OCI-LY3 (cell line): Measurements from ENCODE around the gene FRMD3.

Experiments used
- H2AFZ ChIP-seq: fragments of 200-600, 300-600 bp; shearing (Covaris generic); 2 replicates; pipeline ENCODE4 v1.6.0; 2014; ENCODE audit warnings: antibody characterized with exemption, low read depth, low read length
- H3K27ac ChIP-seq: fragments of 200-600, 300-600 bp; sonication (generic); 2 replicates; pipeline ENCODE4 v1.5.1; 2014; ENCODE audit warnings: mild to moderate bottlenecking, low read length, moderate library complexity, mixed read lengths
- H3K27me3 ChIP-seq: fragments of 200-600, 300-600 bp; sonication (generic); 2 replicates; pipeline ENCODE4 v1.6.1; 2014; ENCODE audit warnings: low read depth, low read length, mixed read lengths
- H3K36me3 ChIP-seq: fragments of 200-600, 300-600 bp; sonication (generic); replicated peaks from 2 replicates; pipeline ENCODE3; 2014; ENCODE audit warnings: low read depth, low read length, mixed read lengths
- H3K4me1 ChIP-seq: fragments of 300-600, 200-600 bp; sonication (generic); 2 replicates; pipeline ENCODE4 v1.6.1; 2014; ENCODE audit warnings: low read length, mixed read lengths
- H3K4me2 ChIP-seq: fragments of 200-600, 300-600 bp; sonication (generic); 2 replicates; pipeline ENCODE4 v1.6.1; 2014; ENCODE audit warnings: low read length, mixed read lengths
- H3K4me3 ChIP-seq: fragments of 300-600, 200-600 bp; sonication (generic); 2 replicates; pipeline ENCODE4 v1.5.1; 2014; ENCODE audit warnings: antibody characterized with exemption, mild to moderate bottlenecking, low read length, moderate library complexity
- H3K79me2 ChIP-seq: fragments of 300-600, 200-600 bp; shearing (Covaris generic); 2 replicates; pipeline ENCODE4 v1.6.1; 2014; ENCODE audit warnings: mild to moderate bottlenecking, low read length, mixed read lengths
- H3K9ac ChIP-seq: fragments of 300-600, 200-600 bp; shearing (Covaris generic); 2 replicates; pipeline ENCODE4 v1.6.0; 2014; ENCODE audit warnings: mild to moderate bottlenecking, low read length, moderate library complexity
- H3K9me3 ChIP-seq: fragments of 200-600, 300-600 bp; shearing (Covaris generic); 2 replicates; pipeline ENCODE4 v1.6.1; 2014; ENCODE audit warnings: low read length, mixed read lengths; ENCODE audit not compliant: insufficient read depth
- H4K20me1 ChIP-seq: fragments of 200-600, 300-600 bp; sonication (generic); 2 replicates; pipeline ENCODE4 v1.6.1; 2016; ENCODE audit warnings: low read length, mixed read lengths; ENCODE audit not compliant: insufficient read depth
- EZH2phosphoT487 ChIP-seq: fragments of 200-600 bp; shearing (Covaris generic); IDR thresholded peaks from 2 replicates; pipeline ENCODE4 v1.6.1; 2018; ENCODE audit warnings: antibody characterized with exemption, mixed run types, low read depth
- TF ChIP-seq, protein P1 (sequence below): fragments of 200-600, 300-600 bp; sonication (generic); IDR thresholded peaks from 2 replicates; pipeline ENCODE4 v1.5.1; 2014; ENCODE audit warnings: antibody characterized with exemption, low read length, low read depth

FRMD3 gene

DNA sequence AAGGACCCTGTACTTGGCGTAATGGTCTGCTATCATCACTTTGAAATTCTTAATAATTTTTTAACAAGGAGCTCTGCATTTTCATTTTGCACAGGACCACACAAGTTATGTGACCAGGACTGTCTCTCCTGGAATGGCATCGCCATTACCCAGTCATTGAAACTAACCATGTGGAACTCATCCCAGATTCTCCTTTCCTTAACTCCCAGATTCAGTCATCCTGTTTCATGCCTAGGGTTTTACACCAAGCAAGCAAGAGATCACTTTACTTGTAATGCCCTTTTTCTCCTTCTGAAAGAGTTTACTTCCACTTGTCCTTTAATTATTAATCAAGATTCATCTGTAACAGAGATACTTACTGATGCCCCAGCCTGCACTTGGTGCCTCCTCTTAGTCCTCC lies 12.0 kb downstream of the FRMD3 start:
- Histone ChIP-seq H3K27ac (no peak overlapping the region), H3K27me3 (no peaks in the 10 kb centered on the region), H3K4me2 (peak overlapping the region; percentile 20; the same call in 1 of the 2 replicates), H2AFZ (no peak overlapping the region), H3K36me3 (no peaks in the 10 kb centered on the region), H3K79me2 (no peaks in the 10 kb centered on the region), H3K4me1 (peaks cover 31% of the 10 kb centered on the region), H3K9ac (no peak overlapping the region), H4K20me1 (no peaks in the 10 kb centered on the region), H3K4me3 (no peak overlapping the region), H3K9me3 (no peaks in the 10 kb centered on the region)
- TF ChIP-seq EZH2phosphoT487, result no peak
- TF ChIP-seq, protein P1, sequence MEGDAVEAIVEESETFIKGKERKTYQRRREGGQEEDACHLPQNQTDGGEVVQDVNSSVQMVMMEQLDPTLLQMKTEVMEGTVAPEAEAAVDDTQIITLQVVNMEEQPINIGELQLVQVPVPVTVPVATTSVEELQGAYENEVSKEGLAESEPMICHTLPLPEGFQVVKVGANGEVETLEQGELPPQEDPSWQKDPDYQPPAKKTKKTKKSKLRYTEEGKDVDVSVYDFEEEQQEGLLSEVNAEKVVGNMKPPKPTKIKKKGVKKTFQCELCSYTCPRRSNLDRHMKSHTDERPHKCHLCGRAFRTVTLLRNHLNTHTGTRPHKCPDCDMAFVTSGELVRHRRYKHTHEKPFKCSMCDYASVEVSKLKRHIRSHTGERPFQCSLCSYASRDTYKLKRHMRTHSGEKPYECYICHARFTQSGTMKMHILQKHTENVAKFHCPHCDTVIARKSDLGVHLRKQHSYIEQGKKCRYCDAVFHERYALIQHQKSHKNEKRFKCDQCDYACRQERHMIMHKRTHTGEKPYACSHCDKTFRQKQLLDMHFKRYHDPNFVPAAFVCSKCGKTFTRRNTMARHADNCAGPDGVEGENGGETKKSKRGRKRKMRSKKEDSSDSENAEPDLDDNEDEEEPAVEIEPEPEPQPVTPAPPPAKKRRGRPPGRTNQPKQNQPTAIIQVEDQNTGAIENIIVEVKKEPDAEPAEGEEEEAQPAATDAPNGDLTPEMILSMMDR, result no peak

DNA sequence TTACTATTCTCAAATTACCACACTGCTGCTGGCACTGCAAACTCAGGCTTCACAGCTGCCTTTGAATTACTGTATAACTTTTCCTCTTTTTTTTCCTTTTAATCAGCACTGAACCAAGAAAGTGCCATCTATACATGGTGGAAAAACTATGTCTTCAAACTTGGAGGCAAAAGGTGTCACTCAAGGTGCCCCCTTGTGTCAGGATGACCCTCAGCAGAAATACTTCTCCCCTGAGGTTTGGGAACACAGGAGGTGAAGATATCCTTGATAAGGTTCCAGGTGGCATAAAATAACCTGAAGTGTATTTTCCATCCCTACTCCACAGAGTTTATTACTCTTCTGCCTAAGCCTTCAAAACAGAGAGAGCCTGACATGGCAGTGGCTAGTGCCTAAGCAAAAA lies 14.5 kb downstream of the FRMD3 start:
- peaks cover 25% of the 10 kb centered on the region for H3K4me1 ChIP-seq
- no peaks in the 10 kb centered on the region for H4K20me1 ChIP-seq
- H3K36me3 ChIP-seq, result no peaks in the 10 kb centered on the region
- no peaks in the 10 kb centered on the region for H3K79me2 ChIP-seq
- TF ChIP-seq EZH2phosphoT487, result no peak
- TF ChIP-seq, protein P1, result peak; percentile 28; the same call in 1 of the 2 replicates
- no peak overlapping the region for H2AFZ ChIP-seq
- no peaks in the 10 kb centered on the region for H3K9me3 ChIP-seq
- H3K27ac ChIP-seq, result no peak overlapping the region
- H3K27me3 ChIP-seq, result no peaks in the 10 kb centered on the region
- no peak overlapping the region for H3K4me3 ChIP-seq
- no peak overlapping the region for H3K4me2 ChIP-seq
- no peak overlapping the region for H3K9ac ChIP-seq

DNA sequence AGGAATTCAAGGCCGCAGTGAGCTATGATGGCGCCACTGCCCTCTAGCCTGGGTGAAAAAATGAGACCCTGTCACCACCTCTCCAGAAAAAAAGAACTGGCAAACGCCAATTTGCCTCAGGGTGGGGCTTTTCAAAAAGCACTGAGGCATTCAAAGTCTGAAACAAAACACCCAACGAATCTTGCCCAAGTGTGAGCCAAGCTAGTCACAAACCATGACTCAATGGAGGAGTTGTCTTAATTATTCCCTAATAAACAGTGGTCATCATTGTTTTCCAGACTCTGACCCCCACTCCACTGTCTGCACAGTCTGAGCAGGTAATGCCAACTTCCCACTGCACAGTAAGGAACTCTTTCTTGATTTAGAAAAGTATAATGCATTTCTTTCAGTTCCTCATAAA lies 16.8 kb downstream of the FRMD3 start:
- no peak for TF ChIP-seq EZH2phosphoT487
- TF ChIP-seq, protein P1, result no peak
- Histone ChIP-seq H3K36me3 (no peaks in the 10 kb centered on the region), H3K4me3 (no peak overlapping the region), H2AFZ (no peak overlapping the region), H3K4me2 (peak overlapping the region; percentile 23), H3K4me1 (peaks cover 34% of the 10 kb centered on the region), H3K79me2 (no peaks in the 10 kb centered on the region), H3K27ac (no peak overlapping the region), H3K27me3 (no peaks in the 10 kb centered on the region), H4K20me1 (no peaks in the 10 kb centered on the region), H3K9me3 (no peaks in the 10 kb centered on the region), H3K9ac (no peak overlapping the region)

DNA sequence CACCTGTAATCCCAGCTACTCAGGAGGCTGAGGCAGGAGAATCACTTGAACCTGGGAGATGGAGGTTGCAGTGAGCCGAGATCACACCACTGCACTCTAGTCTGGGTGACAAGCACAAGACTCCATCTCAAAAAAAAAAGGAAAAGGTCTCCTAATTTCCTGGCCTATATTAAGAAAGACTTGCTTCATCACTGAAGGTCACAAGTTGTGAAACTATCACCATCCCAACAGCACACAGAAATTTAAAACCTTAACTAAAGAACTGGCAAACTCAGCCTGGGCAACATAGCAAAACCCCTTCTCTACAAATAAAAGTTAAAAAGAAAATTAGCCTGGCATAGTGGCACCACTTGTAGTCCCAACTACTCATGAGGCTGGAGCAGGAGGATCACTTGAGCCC lies 17.2 kb downstream of the FRMD3 start:
- no peak overlapping the region for H3K27ac ChIP-seq
- H3K9me3 ChIP-seq, result no peaks in the 10 kb centered on the region
- no peaks in the 10 kb centered on the region for H3K36me3 ChIP-seq
- H3K9ac ChIP-seq, result no peak overlapping the region
- H3K4me3 ChIP-seq, result no peak overlapping the region
- TF ChIP-seq, protein P1, result no peak
- no peak for TF ChIP-seq EZH2phosphoT487
- H3K79me2 ChIP-seq, result no peaks in the 10 kb centered on the region
- H2AFZ ChIP-seq, result no peak overlapping the region
- peak overlapping the region; percentile 23 for H3K4me2 ChIP-seq
- H3K4me1 ChIP-seq, result peaks cover 30% of the 10 kb centered on the region
- no peaks in the 10 kb centered on the region for H4K20me1 ChIP-seq
- no peaks in the 10 kb centered on the region for H3K27me3 ChIP-seq
